H1 (cell line): Measurements from ENCODE around the gene PRKD1. TPM values are rescaled to one million over a fixed set of nuclear protein-coding genes. Genes with fewer than 3 reads are reported as not detected.

Experiments
- CTCF ChIA-PET: fragments of 300-600 bp; sonication (Branson Sonifier 250); formaldehyde crosslinking; loops from one replicate; lab custom pipeline; 2021; ENCODE audit not compliant: partially characterized antibody; lab: Charles Lee
- POLR2A ChIA-PET: fragments of 300-600 bp; sonication (Branson Sonifier 250); formaldehyde crosslinking; loops from one replicate; lab custom pipeline; 2021; ENCODE audit warnings: inconsistent platforms; ENCODE audit not compliant: partially characterized antibody; lab: Charles Lee
- DNase-seq, 2 experiments: peaks; one replicate each; pipeline versions ENCODE4 v3.0.0 to v3.0.0-alpha.2; 2010 to 2022; ENCODE audit warnings: low spot score in 2 of 2, low read depth in 1 of 2, mixed read lengths in 1 of 2
- FAIRE-seq: peaks from 2 replicates; lab custom pipeline; 2011; peaks lifted over from hg19 to GRCh38; lab: Jason Lieb, UNC
- H2AFZ ChIP-seq: 2 replicates; pipeline ENCODE4 v1.8.1; 2012; ENCODE audit warnings: low read length, inconsistent platforms
- H2AK5ac ChIP-seq: 2 replicates; pipeline ENCODE4 v1.6.1; 2013; ENCODE audit warnings: low read depth, low read length
- H2BK120ac ChIP-seq: replicated peaks from 2 replicates; pipeline ENCODE3; 2013; ENCODE audit warnings: low read depth, low read length, inconsistent platforms
- H2BK12ac ChIP-seq: 2 replicates; pipeline ENCODE4 v1.6.1; 2013; ENCODE audit warnings: low read depth, low read length
- H2BK15ac ChIP-seq: 2 replicates; pipeline ENCODE4 v1.6.1; 2013; ENCODE audit warnings: low read length
- H2BK20ac ChIP-seq: 2 replicates; pipeline ENCODE4 v1.6.1; 2013; ENCODE audit warnings: low read length
- H2BK5ac ChIP-seq: 2 replicates; pipeline ENCODE4 v1.6.1; 2013; ENCODE audit warnings: low read depth, low read length
- H3K14ac ChIP-seq: 2 replicates; pipeline ENCODE4 v1.6.1; 2013; ENCODE audit warnings: inconsistent platforms; ENCODE audit not compliant: insufficient read length
- H3K18ac ChIP-seq: 2 replicates; pipeline ENCODE4 v1.6.1; 2013; ENCODE audit warnings: low read length; ENCODE audit errors: extremely low read depth
- H3K23ac ChIP-seq: 2 replicates; pipeline ENCODE4 v1.6.1; 2013; ENCODE audit warnings: inconsistent platforms; ENCODE audit not compliant: insufficient read length
- H3K23me2 ChIP-seq: 2 replicates; pipeline ENCODE4 v1.6.1; 2013; ENCODE audit warnings: low read depth, low read length
- H3K27ac ChIP-seq: 2 replicates; pipeline ENCODE4 v1.6.1; 2011; ENCODE audit warnings: low read depth, low read length, inconsistent platforms
- H3K27me3 ChIP-seq, 4 experiments: replicated peaks in 1 of 4; 1 replicate in 1 of 4; 2 replicates in 3 of 4; pipeline versions ENCODE4 v1.6.1 to v1.8.1; 2011 to 2013; ENCODE audit warnings: low read length in 3 of 4, mild to moderate bottlenecking in 3 of 4, inconsistent platforms in 2 of 4, mixed read lengths in 2 of 4, moderate library complexity in 1 of 4; ENCODE audit not compliant: control insufficient read depth in 3 of 4, insufficient read depth in 3 of 4; ENCODE audit errors: extremely low read depth in 1 of 4
- H3K36me3 ChIP-seq, 4 experiments: 2 replicates each; pipeline versions ENCODE4 v1.6.1 to v1.8.1; 2011 to 2013; ENCODE audit warnings: mild to moderate bottlenecking in 4 of 4, low read length in 3 of 4, moderate library complexity in 2 of 4, control low read depth in 1 of 4, inconsistent platforms in 1 of 4; ENCODE audit not compliant: insufficient read depth in 4 of 4, control insufficient read depth in 2 of 4
- H3K4ac ChIP-seq: replicated peaks from 2 replicates; pipeline ENCODE3; 2013; ENCODE audit warnings: low read length, low read depth, mixed read lengths, inconsistent platforms; ENCODE audit not compliant: insufficient read length
- H3K4me1 ChIP-seq, 4 experiments: replicated peaks in 1 of 4; 1 replicate in 1 of 4; 2 replicates in 3 of 4; pipeline versions ENCODE4 v1.6.1 to v1.8.1; 2011 to 2013; ENCODE audit warnings: low read length in 3 of 4, inconsistent platforms in 2 of 4, mixed read lengths in 1 of 4; ENCODE audit not compliant: insufficient read depth in 4 of 4, control insufficient read depth in 3 of 4
- H3K4me2 ChIP-seq, 2 experiments: 2 replicates each; pipeline versions ENCODE4 v1.6.1 to v1.8.1; 2011 to 2013; ENCODE audit warnings: low read depth in 2 of 2, low read length in 2 of 2, control low read depth in 1 of 2, inconsistent platforms in 1 of 2, mild to moderate bottlenecking in 1 of 2; ENCODE audit not compliant: insufficient read depth in 1 of 2
- H3K4me3 ChIP-seq, 4 experiments: fragments of 200-600, 300-600 bp in 1 of 4; sonication (generic), shearing (Covaris generic), sonication (Bioruptor Twin) in 1 of 4; 2 replicates each; pipeline versions ENCODE4 v1.5.1 to v1.8.1; 2011 to 2016; ENCODE audit warnings: low read length in 4 of 4, low read depth in 3 of 4, control low read depth in 2 of 4, inconsistent platforms in 2 of 4, mild to moderate bottlenecking in 2 of 4, mixed read lengths in 1 of 4, moderate library complexity in 1 of 4; ENCODE audit not compliant: insufficient read depth in 2 of 4; ENCODE audit errors: extremely low read depth in 1 of 4
- H3K56ac ChIP-seq: replicated peaks from 2 replicates; pipeline ENCODE3; 2013; ENCODE audit warnings: low read depth, mild to moderate bottlenecking, mixed read lengths, low read length, inconsistent platforms; ENCODE audit not compliant: insufficient read length
- H3K79me1 ChIP-seq: 2 replicates; pipeline ENCODE4 v1.6.1; 2013; ENCODE audit warnings: low read depth, low read length, control low read depth
- H3K79me2 ChIP-seq, 2 experiments: 2 replicates each; pipeline versions ENCODE4 v1.6.1 to v1.8.1; 2012 to 2013; ENCODE audit warnings: low read length in 2 of 2, mild to moderate bottlenecking in 2 of 2, inconsistent platforms in 1 of 2; ENCODE audit not compliant: insufficient read depth in 2 of 2, control insufficient read depth in 1 of 2
- H3K9ac ChIP-seq, 4 experiments: replicated peaks in 1 of 4; 1 replicate in 1 of 4; 2 replicates in 3 of 4; pipeline versions ENCODE4 v1.6.1 to v1.8.1; 2011 to 2013; ENCODE audit warnings: low read depth in 3 of 4, low read length in 3 of 4, control low read depth in 2 of 4, mild to moderate bottlenecking in 2 of 4, moderate library complexity in 2 of 4, inconsistent platforms in 1 of 4; ENCODE audit errors: extremely low read depth in 1 of 4
- H3K9me3 ChIP-seq, 2 experiments: 2 replicates each; pipeline versions ENCODE4 v1.6.1 to v1.8.1; 2012 to 2013; ENCODE audit warnings: mild to moderate bottlenecking in 2 of 2, moderate library complexity in 2 of 2, control low read depth in 1 of 2, inconsistent platforms in 1 of 2, low read depth in 1 of 2, low read length in 1 of 2, mixed read lengths in 1 of 2; ENCODE audit not compliant: insufficient read depth in 2 of 2
- H4K20me1 ChIP-seq, 2 experiments: replicated peaks in 1 of 2; 2 replicates each; pipeline versions ENCODE3 to v1.8.1; 2011 to 2013; ENCODE audit warnings: inconsistent platforms in 2 of 2, low read length in 2 of 2, mild to moderate bottlenecking in 1 of 2; ENCODE audit not compliant: insufficient read depth in 2 of 2, control insufficient read depth in 1 of 2
- H4K5ac ChIP-seq: 2 replicates; pipeline ENCODE4 v1.6.1; 2013; ENCODE audit warnings: low read length, low read depth, mixed read lengths, inconsistent platforms; ENCODE audit not compliant: insufficient read length
- H4K8ac ChIP-seq: 2 replicates; pipeline ENCODE4 v1.8.0; 2013; ENCODE audit warnings: mild to moderate bottlenecking, moderate library complexity, low read length, inconsistent platforms; ENCODE audit not compliant: insufficient read depth; ENCODE audit errors: extremely low read depth
- H4K91ac ChIP-seq: replicated peaks from 2 replicates; pipeline ENCODE3; 2013; ENCODE audit warnings: low read length, mixed read lengths, inconsistent platforms; ENCODE audit not compliant: insufficient read length
- CEBPB ChIP-seq: IDR thresholded peaks from 2 replicates; pipeline ENCODE4 v1.6.1; 2012; ENCODE audit warnings: low read depth, low read length
- CHD1 ChIP-seq: IDR thresholded peaks from 2 replicates; pipeline ENCODE4 v1.6.1; 2012; ENCODE audit warnings: low read depth, low read length, improper control_type of control experiment
- HDAC6 ChIP-seq: IDR thresholded peaks from one replicate; pipeline ENCODE4 v1.7.1; 2012; ENCODE audit warnings: low read depth, mild to moderate bottlenecking, inconsistent platforms, low read length, moderate library complexity
- KDM1A ChIP-seq: fragments of 200-600, 300-600 bp; sonication (generic); IDR thresholded peaks from 2 replicates; pipeline ENCODE4 v1.7.1; 2016; ENCODE audit warnings: mild to moderate bottlenecking, low read length, borderline replicate concordance
- KDM4A ChIP-seq: IDR thresholded peaks from one replicate; pipeline ENCODE4 v1.7.1; 2012; ENCODE audit warnings: low read depth, mild to moderate bottlenecking, moderate library complexity, low read length, inconsistent platforms; ENCODE audit not compliant: severe bottlenecking
- MAX ChIP-seq: IDR thresholded peaks from 2 replicates; pipeline ENCODE4 v1.6.1; 2012; ENCODE audit warnings: inconsistent platforms
- POLR2A ChIP-seq, 2 experiments: IDR thresholded peaks; 1 replicate in 1 of 2; 2 replicates in 1 of 2; pipeline ENCODE4 v1.6.1; 2011; ENCODE audit warnings: low read depth in 2 of 2, low read length in 2 of 2, mild to moderate bottlenecking in 2 of 2; ENCODE audit errors: control extremely low read depth in 1 of 2
- RFX5 ChIP-seq: IDR thresholded peaks from 2 replicates; pipeline ENCODE4 v1.6.1; 2011; ENCODE audit warnings: low read depth, low read length, improper control_type of control experiment, borderline replicate concordance
- WGBS, 2 experiments: shearing (Covaris generic) in 1 of 2; methylation state at CpG; one replicate each; pipeline versions ENCODE4 v1.1.6 to v1.1.7; 2013 to 2015; ENCODE audit warnings: low lambda C conversion rate in 2 of 2, mixed read lengths in 2 of 2, inconsistent platforms in 1 of 2, low coverage in 1 of 2, missing lambda C conversion rate in 1 of 2; ENCODE audit not compliant: insufficient replicate concordance in 2 of 2, insufficient coverage in 1 of 2, insufficient read length in 1 of 2; ENCODE audit errors: extremely low coverage in 1 of 2, missing lambda C conversion rate in 1 of 2; 5-methylcytosine and 5-hydroxymethylcytosine counted together
- polyA plus RNA-seq, 7 experiments: library from polyadenylated mRNA; depleted of rRNA in 3 of 7; stranded (reverse) in 5 of 7; unstranded in 2 of 7; fragments of >200 nt in 5 of 7; fragments of 200-250 nt in 2 of 7; gene quantifications; 1 replicate in 5 of 7; 2 replicates in 1 of 7; 4 replicates in 1 of 7; pipeline versions ENCODE4 v1.2.1 to v1.2.3, GENCODE V29; 2011 to 2013; ENCODE audit warnings: missing spikeins in 2 of 7, mixed read lengths in 2 of 7
- total RNA-seq: library from RNA; stranded (reverse); fragmentation: NEBNext Ultra II Directional; extraction: Animal tissue kit (Norgen Biotek cat#: 25700); gene quantifications from 2 replicates; pipeline ENCODE4 v1.2.1, GENCODE V29; 2021

The PRKD1 gene
- total and polyA plus RNA-seq, 2 of the 8 experiments (the other 6 are each of a cell fraction or from before 2014, with no cell fraction given) = 3.6 to 6.8 TPM

DNA sequence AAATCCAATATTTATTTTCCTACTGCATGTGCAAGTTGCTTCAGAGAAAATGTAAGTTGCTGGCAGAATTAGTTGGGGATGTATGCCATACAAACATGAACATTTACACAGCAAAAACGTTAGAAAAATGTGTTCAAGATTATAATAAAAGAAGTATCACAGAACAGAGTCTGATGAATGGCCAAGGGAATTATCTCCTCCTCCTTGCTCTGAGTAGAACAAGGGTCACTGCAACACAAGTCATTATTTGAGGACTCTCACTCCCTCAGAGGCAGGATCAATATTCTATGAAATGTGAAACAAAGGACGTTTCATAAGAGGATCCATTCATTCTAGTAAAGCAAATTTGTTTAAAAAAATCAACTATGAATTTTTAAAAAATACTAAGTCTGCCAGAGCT, 177.8 kb downstream of the PRKD1 start:
- Histone ChIP-seq H3K9me3 (no peaks in the 10 kb centered on the region), H4K5ac (no peak overlapping the region), H4K8ac (no peak overlapping the region), H3K4me3 (no peak overlapping the region), H4K91ac (no peak overlapping the region), H3K23ac (no peak overlapping the region), H2BK5ac (no peak overlapping the region), H3K9ac (no peak overlapping the region), H3K56ac (no peak overlapping the region), H2BK12ac (no peak overlapping the region), H2AK5ac (no peak overlapping the region), H2BK20ac (no peak overlapping the region), H2BK15ac (no peak overlapping the region), H3K23me2 (no peaks in the 10 kb centered on the region), H2AFZ (no peak overlapping the region), H3K18ac (no peak overlapping the region), H3K36me3 (no peaks in the 10 kb centered on the region), H2BK120ac (no peak overlapping the region), H3K4me1 (no peaks in the 10 kb centered on the region), H3K4me2 (no peak overlapping the region), H3K27ac (no peak overlapping the region), H3K14ac (no peak overlapping the region), H3K27me3 (no peaks in the 10 kb centered on the region), H3K79me2 (no peaks in the 10 kb centered on the region), H3K4ac (no peak overlapping the region), H3K79me1 (no peaks in the 10 kb centered on the region), H4K20me1 (no peaks in the 10 kb centered on the region)
- ChIA-PET POLR2A (no interaction called here), CTCF (interaction anchor here (1.2 kb wide), 1 partner anchor 276 kb away, joined by 3 read pairs; no protein-coding TSS in a partner anchor)
- 93% methylated on average over 2 of the region's 2 CpGs; no CpG with 5 or more reads in 1 of the 2 experiments for WGBS, 2 experiments
- FAIRE-seq (no peak), DNase-seq (no peak)
- TF ChIP-seq POLR2A (IDR thresholded peaks at IDR 0.05; ENCODE audit: control extremely low read depth in 1 of 2, low read depth in 2 of 2, low read length in 2 of 2) = no peak
- TF ChIP-seq HDAC6 = no peak
- no peak for TF ChIP-seq KDM4A
- TF ChIP-seq KDM1A = no peak
- TF ChIP-seq CEBPB = no peak
- no peak for TF ChIP-seq CHD1
- TF ChIP-seq RFX5 = no peak
- TF ChIP-seq MAX = no peak
